Central memory CD8-positive, alpha-beta T cell (primary cell): ENCODE results near the gene BTRC.
"Not testable (repeated sequence)": the region's sequence is repeated elsewhere in the genome, so short reads cannot be mapped to it uniquely, and the experiment has no call there.

ENCODE experiments used
- ATAC-seq: fragments of 150-1000 bp; cut with Tn5 transposase; replicated peaks from 2 replicates; pipeline ENCODE4 v1.10.0; 2022; ENCODE audit warnings: mild to moderate bottlenecking, moderate FRiP score, moderate number of reproducible peaks; ENCODE audit not compliant: poor library complexity, severe bottlenecking; ENCODE audit errors: extremely low read depth
- DNase-seq, 2 donors: peaks; one replicate each; pipeline ENCODE4 v3.0.0; 2021; ENCODE audit warnings: low spot score in 2 of 2
- H3K27ac Mint-ChIP-seq: one replicate; pipeline ENCODE4 v1.8.0; 2022; ENCODE audit warnings: low read depth, mild to moderate bottlenecking, moderate library complexity, mixed read lengths
- H3K27me3 Mint-ChIP-seq: one replicate; pipeline ENCODE4 v1.8.0; 2022; ENCODE audit warnings: mixed read lengths
- H3K36me3 Mint-ChIP-seq: one replicate; pipeline ENCODE4 v1.8.0; 2022; ENCODE audit warnings: mild to moderate bottlenecking, moderate library complexity, mixed read lengths; ENCODE audit not compliant: insufficient read depth
- H3K4me1 Mint-ChIP-seq: one replicate; pipeline ENCODE4 v1.8.0; 2022; ENCODE audit warnings: mixed read lengths
- H3K4me3 Mint-ChIP-seq: one replicate; pipeline ENCODE4 v1.8.0; 2022; ENCODE audit warnings: mild to moderate bottlenecking, moderate library complexity, mixed read lengths
- H3K9me3 Mint-ChIP-seq: one replicate; pipeline ENCODE4 v1.8.0; 2022; ENCODE audit warnings: mixed read lengths

BTRC gene

DNA sequence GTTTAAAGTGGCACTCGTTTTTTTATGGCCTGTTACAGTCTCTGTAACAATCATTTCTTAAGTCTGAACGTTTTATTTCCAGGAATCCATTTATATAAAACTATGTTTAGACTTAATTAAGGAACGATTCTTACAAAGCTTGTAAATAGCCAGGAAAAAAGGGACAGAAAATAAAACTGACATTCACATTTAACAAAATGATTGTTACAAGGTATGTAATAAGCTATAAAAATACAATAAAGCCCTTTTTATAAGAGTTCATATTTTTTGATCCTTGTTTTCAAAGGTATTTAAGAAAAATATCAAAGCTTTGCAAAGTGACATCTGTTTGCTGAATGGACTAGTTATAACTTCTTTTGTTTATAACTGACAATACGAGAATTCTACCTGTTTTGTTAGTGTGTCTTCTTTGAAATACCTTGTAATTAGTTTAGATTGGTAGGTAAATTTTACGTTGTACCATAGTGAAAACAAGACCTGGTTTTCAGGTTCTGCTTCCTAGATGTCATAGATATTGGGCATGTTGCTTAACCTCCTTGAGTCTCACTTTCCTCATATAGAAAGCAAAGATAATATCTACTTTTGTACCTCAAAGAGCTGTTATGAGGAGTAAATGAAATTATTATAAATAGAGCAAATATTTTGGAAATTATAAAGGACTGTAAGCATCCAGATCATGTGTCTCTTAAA, 25.8 kb downstream of the BTRC start:
- no peak for DNase-seq
- no peak for ATAC-seq
- H3K27ac Mint-ChIP-seq: no peak overlapping the region
- peaks cover 2% of the 10 kb centered on the region for H3K36me3 Mint-ChIP-seq
- no peaks in the 10 kb centered on the region for H3K27me3 Mint-ChIP-seq
- H3K9me3 Mint-ChIP-seq: no peaks in the 10 kb centered on the region
- H3K4me3 Mint-ChIP-seq: no peak overlapping the region
- H3K4me1 Mint-ChIP-seq: peaks cover 6% of the 10 kb centered on the region

DNA sequence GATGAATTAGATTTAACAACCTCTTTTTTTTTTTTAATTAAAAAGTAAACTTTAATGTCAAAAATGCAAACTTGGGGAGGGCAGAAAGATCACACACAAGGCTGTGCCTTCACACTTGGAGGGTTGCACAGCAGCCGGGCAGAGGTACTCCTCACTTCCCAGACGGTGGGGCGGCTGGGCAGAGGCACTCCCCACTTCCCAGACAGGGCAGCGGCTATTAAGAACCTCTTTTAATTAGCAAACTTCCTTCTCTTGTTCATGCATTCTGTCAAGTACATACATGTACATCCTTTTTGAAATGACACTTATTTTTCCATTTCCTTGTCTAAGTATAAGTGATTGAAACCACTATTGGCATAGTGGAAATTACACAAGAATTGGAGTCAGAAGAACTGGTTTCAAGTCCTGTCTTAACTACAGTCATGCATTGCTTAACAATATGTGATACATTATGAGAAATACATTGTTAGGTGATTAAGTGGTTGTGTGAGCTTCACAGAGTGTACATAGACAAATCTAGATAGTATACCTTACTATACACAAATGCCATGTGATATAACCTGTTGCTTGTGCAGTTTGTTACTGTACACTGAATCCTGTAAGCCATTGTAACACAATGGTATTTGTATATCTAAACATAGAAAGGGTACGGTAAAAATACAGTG, 26.5 kb downstream of the BTRC start:
- H3K27me3 Mint-ChIP-seq: no peaks in the 10 kb centered on the region
- no peaks in the 10 kb centered on the region for H3K4me1 Mint-ChIP-seq
- no peaks in the 10 kb centered on the region for H3K9me3 Mint-ChIP-seq
- no peak overlapping the region for H3K27ac Mint-ChIP-seq
- ATAC-seq (no peak), DNase-seq (no peak)
- H3K36me3 Mint-ChIP-seq: peaks cover 2% of the 10 kb centered on the region
- H3K4me3 Mint-ChIP-seq: no peak overlapping the region

- ATAC-seq: no peak
- peaks cover 16% of the 10 kb centered on the region for H3K4me1 Mint-ChIP-seq
- H3K9me3 Mint-ChIP-seq: no peaks in the 10 kb centered on the region
- no peaks in the 10 kb centered on the region for H3K27me3 Mint-ChIP-seq
- DNase-seq: no peak
- no peak overlapping the region for H3K4me3 Mint-ChIP-seq
- no peaks in the 10 kb centered on the region for H3K36me3 Mint-ChIP-seq
- H3K27ac Mint-ChIP-seq: peak overlapping the region; percentile 33
These were observed 32.1 kb downstream of the BTRC start for GRCh38 chr10:101385866-101386658.

DNA sequence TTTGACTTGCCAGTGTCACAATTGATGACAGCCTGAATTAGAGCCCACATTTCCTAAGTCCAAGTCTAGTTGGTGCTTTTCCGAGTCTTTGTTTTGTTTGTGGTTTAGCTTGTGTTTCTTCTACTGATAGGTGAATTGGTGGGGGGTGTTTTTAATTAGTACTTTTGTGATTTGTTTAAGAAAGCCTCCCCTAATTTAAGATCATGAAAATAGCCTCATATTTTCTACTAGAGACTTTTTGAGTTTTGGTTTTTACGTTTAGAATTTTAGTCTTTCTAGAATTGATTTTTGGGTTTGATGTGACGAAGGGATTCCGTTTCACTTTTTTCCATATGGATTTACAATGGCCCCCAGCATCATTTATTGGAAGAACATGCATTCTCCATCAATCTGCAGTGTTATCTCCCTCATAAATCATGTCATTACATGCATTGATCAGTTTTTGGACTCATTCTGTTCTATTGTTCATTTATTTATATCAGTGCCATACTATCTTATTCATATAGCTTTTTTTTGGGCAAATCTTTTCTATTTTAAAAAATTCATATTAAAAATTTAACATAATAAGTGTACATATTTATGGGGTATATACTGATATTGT, 32.8 kb downstream of the BTRC start:
- Mint-ChIP-seq H3K27me3 (no peaks in the 10 kb centered on the region), H3K4me1 (peaks cover 16% of the 10 kb centered on the region), H3K36me3 (no peaks in the 10 kb centered on the region), H3K9me3 (no peaks in the 10 kb centered on the region), H3K27ac (peak overlapping the region; percentile 33), H3K4me3 (no peak overlapping the region)
- ATAC-seq (no peak), DNase-seq (no peak)

DNA sequence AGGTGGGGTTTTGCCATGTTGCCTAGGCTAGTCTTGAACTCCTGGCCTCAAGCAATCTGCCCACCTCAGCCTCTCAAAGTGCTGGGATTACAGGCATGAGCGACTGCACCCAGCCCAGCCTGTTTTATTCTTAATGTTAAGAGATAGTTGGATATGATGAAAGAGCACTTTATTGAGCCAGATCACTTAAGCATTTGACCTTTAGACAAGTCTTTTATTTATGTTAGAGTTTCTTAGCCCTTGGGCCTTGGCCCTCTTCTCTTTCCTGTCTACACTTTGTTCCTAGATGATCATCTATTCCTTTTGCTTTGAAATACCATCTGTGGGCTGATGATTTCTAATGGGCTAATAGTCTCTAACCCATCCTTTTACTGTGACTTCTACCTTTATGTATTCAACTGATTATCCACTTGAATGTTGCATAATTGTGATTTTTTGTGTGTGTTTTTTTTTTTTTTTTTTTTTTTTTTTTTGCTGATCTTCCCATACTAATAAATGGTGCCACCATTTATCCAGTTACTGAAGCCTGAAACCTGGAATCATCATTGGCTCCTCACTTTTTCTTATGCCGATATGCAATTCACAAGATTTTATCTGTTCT, 34.8 kb downstream of the BTRC start:
- Mint-ChIP-seq H3K4me1 (peaks cover 16% of the 10 kb centered on the region), H3K36me3 (no peaks in the 10 kb centered on the region), H3K27me3 (no peaks in the 10 kb centered on the region), H3K9me3 (no peaks in the 10 kb centered on the region), H3K4me3 (no peak overlapping the region), H3K27ac (no peak overlapping the region)
- DNase-seq (no peak), ATAC-seq (no peak)

DNA sequence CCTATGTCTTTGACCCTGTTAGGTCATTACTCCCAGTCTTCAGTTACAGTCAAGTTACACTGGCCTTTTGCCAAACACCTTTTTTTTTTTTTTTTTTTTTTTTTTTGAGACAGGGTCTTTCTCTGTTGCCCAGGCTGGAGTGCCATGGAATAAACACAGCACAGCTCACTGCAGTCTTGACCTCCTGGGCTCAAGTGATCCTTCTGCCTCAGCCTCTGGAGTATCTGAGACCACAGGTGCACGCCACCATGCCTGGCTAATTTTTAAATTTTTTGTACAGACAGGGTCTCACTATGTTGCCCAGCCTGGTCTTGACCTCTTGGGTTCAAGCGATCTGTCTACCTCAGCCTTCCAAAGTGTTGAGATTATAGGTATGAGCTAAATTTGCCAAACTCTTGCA, 35.6 kb downstream of the BTRC start:
- peaks cover 18% of the 10 kb centered on the region for H3K4me1 Mint-ChIP-seq
- H3K27me3 Mint-ChIP-seq, H3K27ac Mint-ChIP-seq, H3K9me3 Mint-ChIP-seq, H3K4me3 Mint-ChIP-seq, DNase-seq, ATAC-seq, H3K36me3 Mint-ChIP-seq: not testable (repeated sequence)

DNA sequence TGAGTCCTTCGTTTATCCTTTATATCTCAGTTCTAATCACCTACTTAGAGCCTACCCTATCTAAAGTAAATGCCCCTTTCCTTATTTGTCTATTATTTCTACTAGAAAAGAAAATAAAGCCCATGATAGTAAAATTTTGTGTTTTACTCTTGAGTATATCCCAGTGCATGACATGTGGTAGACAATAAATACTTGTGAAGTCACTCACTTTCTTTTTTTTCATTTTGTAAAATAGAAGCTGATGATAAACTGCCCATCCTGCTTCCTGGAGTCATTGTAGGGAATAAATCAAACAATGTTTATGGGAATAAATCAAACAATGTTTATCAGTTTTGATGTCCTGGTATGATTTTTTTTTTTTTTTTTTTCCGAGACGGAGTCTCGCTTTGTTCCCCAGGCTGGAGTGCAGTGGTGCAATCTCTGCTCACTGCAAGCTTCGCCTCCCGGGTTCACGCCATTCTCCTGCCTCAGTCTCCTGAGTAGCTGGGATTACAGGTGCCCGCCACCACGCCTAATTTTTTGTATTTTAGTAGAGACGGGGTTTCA, 36.1 kb downstream of the BTRC start:
- ATAC-seq: no peak
- Mint-ChIP-seq H3K27me3 (no peaks in the 10 kb centered on the region), H3K27ac (no peak overlapping the region)

DNA sequence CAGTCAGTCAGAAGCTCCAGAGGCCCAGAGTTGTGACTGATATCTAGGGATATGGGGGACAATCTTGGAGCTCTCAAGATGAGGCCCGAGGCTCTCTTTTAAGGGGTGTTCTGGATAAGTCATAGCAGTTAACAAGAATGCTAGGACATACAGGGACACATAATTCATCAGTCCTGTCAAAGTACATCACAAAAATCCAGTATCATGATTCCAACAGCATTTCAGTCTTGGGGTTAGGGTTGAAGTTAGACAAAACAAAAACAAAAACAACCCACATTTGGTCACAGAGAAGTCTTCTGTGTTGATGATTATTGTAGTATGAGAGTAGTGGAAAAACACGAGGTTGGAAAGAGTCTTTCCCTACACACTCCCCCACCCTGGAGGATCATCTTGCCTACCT, 39.4 kb downstream of the BTRC start:
- H3K4me1 Mint-ChIP-seq: peaks cover 29% of the 10 kb centered on the region
- H3K4me3 Mint-ChIP-seq: no peak overlapping the region
- DNase-seq: no peak
- H3K27ac Mint-ChIP-seq: no peak overlapping the region
- H3K9me3 Mint-ChIP-seq: no peaks in the 10 kb centered on the region
- no peak for ATAC-seq
- peaks cover 2% of the 10 kb centered on the region for H3K36me3 Mint-ChIP-seq
- H3K27me3 Mint-ChIP-seq: no peaks in the 10 kb centered on the region

More for the DNA sequence above, 36.1 kb downstream of the BTRC start:
- no peaks in the 10 kb centered on the region for H3K9me3 Mint-ChIP-seq
- H3K4me3 Mint-ChIP-seq: no peak overlapping the region
- no peaks in the 10 kb centered on the region for H3K36me3 Mint-ChIP-seq
- peaks cover 23% of the 10 kb centered on the region for H3K4me1 Mint-ChIP-seq
- no peak for DNase-seq

- ATAC-seq (no peak), DNase-seq (no peak)
- H3K9me3 Mint-ChIP-seq: no peaks in the 10 kb centered on the region
- H3K27me3 Mint-ChIP-seq: no peaks in the 10 kb centered on the region
- H3K4me3 Mint-ChIP-seq: no peak overlapping the region
- H3K36me3 Mint-ChIP-seq: peaks cover 4% of the 10 kb centered on the region
- peaks cover 23% of the 10 kb centered on the region for H3K4me1 Mint-ChIP-seq
- no peak overlapping the region for H3K27ac Mint-ChIP-seq
These were observed 40.7 kb downstream of the BTRC start for GRCh38 chr10:101394524-101395133.

DNA sequence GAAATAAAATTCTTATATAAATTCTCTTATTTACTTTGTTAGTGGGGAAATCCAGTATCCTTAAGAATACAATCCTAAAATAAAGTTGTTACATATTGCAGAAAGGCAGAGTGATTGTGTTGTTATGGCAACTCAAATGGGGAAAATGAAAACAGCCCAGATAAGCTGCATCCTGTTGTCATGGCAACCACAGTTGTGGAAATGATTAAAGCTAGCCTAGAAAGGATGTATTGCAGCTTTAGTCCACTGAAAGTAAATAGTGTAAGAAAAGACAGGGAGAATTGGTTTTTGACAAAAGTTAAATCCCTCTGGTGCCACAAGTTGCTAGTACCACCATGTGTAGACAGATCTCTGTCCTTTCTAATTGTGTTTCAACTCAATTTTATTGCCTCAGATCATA, 43.2 kb downstream of the BTRC start:
- DNase-seq (peak in 1 of 2 donors; percentile 47), ATAC-seq (peak; percentile 81)
- H3K4me1 Mint-ChIP-seq: peaks cover 31% of the 10 kb centered on the region
- no peak overlapping the region for H3K4me3 Mint-ChIP-seq
- H3K9me3 Mint-ChIP-seq: no peaks in the 10 kb centered on the region
- no peaks in the 10 kb centered on the region for H3K27me3 Mint-ChIP-seq
- peaks cover 4% of the 10 kb centered on the region for H3K36me3 Mint-ChIP-seq
- H3K27ac Mint-ChIP-seq: peak overlapping the region; percentile 69

GRCh38 chr10:101400585-101400984, 46.6 kb downstream of the BTRC start:
- Mint-ChIP-seq H3K9me3 (no peaks in the 10 kb centered on the region), H3K27ac (no peak overlapping the region), H3K36me3 (peaks cover 4% of the 10 kb centered on the region), H3K27me3 (no peaks in the 10 kb centered on the region), H3K4me3 (no peak overlapping the region), H3K4me1 (peaks cover 26% of the 10 kb centered on the region)
- no peak for DNase-seq
- ATAC-seq: no peak

- Mint-ChIP-seq H3K9me3 (no peaks in the 10 kb centered on the region), H3K27me3 (no peaks in the 10 kb centered on the region), H3K4me1 (peaks cover 21% of the 10 kb centered on the region), H3K4me3 (no peak overlapping the region), H3K36me3 (peaks cover 6% of the 10 kb centered on the region), H3K27ac (no peak overlapping the region)
- no peak for DNase-seq
- no peak for ATAC-seq
These were observed 48.7 kb downstream of the BTRC start for GRCh38 chr10:101402711-101403110.
